Activated CD4-positive, alpha-beta T cell treated with anti-CD3 and anti-CD28 coated beads for 36 hours (primary cell): ENCODE data around the gene NGRN. TPM values are rescaled to one million over a fixed set of nuclear protein-coding genes. Genes with fewer than 3 reads are reported as not detected.
"Not testable (repeated sequence)": the region's sequence is repeated elsewhere in the genome, so short reads cannot be mapped to it uniquely, and the experiment has no call there.

Source experiments
- ATAC-seq: fragments of 200-7000 bp; cut with Tn5 transposase; one replicate; pipeline ENCODE4 v1.10.0; 2021; ENCODE audit warnings: mild to moderate bottlenecking, moderate library complexity
- CTCF ChIA-PET: fragments of 350-600 bp; sonication (Branson Sonifier 250); formaldehyde crosslinking; loops from one replicate; lab custom pipeline; 2021; ENCODE audit warnings: antibody characterized with exemption; lab: Charles Lee
- POLR2A ChIA-PET: fragments of 350-600 bp; sonication (Branson Sonifier 250); formaldehyde crosslinking; loops from one replicate; lab custom pipeline; 2021; ENCODE audit warnings: antibody characterized with exemption, inconsistent platforms; lab: Charles Lee
- DNase-seq: peaks from one replicate; pipeline ENCODE4 v3.0.0-alpha.2; 2020
- H3K27ac Mint-ChIP-seq: one replicate; pipeline ENCODE4 v1.8.0; 2021; ENCODE audit warnings: mixed read lengths
- H3K27me3 Mint-ChIP-seq: one replicate; pipeline ENCODE4 v1.8.0; 2021; ENCODE audit warnings: mixed read lengths
- H3K36me3 Mint-ChIP-seq: one replicate; pipeline ENCODE4 v1.8.0; 2021; ENCODE audit warnings: low read depth, mixed read lengths
- H3K4me1 Mint-ChIP-seq: one replicate; pipeline ENCODE4 v1.8.0; 2021; ENCODE audit warnings: mixed read lengths
- H3K4me3 Mint-ChIP-seq: one replicate; pipeline ENCODE4 v1.8.0; 2021; ENCODE audit warnings: mild to moderate bottlenecking, moderate library complexity, mixed read lengths
- H3K9me3 Mint-ChIP-seq: one replicate; pipeline ENCODE4 v1.8.0; 2021; ENCODE audit warnings: low read depth, mixed read lengths
- intact Hi-C, 2 experiments: fragments of 100-400 bp; cut with DNase I in 1 of 2; cut with micrococcal nuclease in 1 of 2; formaldehyde crosslinking; loops; one replicate each; pipeline versions ENCODE4 v1.14.2 to v1.15.1; 2022 to 2024; cut with DNase I, micrococcal nuclease
- total RNA-seq, 2 experiments: library from RNA; stranded (reverse); gene quantifications; one replicate each; pipeline ENCODE4 v1.2.3, GENCODE V29; 2021

Gene NGRN
- total RNA-seq, 2 experiments from 2014 or later, result 22.0 to 23.9 TPM

- ATAC-seq, H3K36me3 Mint-ChIP-seq, H3K4me3 Mint-ChIP-seq, H3K27me3 Mint-ChIP-seq, H3K27ac Mint-ChIP-seq, H3K9me3 Mint-ChIP-seq, DNase-seq, intact Hi-C loops: not testable (repeated sequence)
- ChIA-PET POLR2A (interaction anchor here (0.5 kb wide), 1 partner anchor 9 kb away, joined by 5 read pairs; no protein-coding TSS in a partner anchor), CTCF (interaction anchor here (0.6 to 1.2 kb wide), 4 partner anchors 33 to 699 kb away, joined by 3 to 4 read pairs (median 4); no protein-coding TSS in a partner anchor)
- H3K4me1 Mint-ChIP-seq, result peaks cover 16% of the 10 kb centered on the region
These were observed 4.7 kb upstream of the NGRN start for GRCh38 chr15:90260731-90261130.

- DNase-seq (no peak), ATAC-seq (no peak)
- CTCF ChIA-PET, result interaction anchor here (0.5 to 1.4 kb wide), 3 partner anchors 8 to 221 kb away, joined by 3 to 4 read pairs (median 4); no protein-coding TSS in a partner anchor
- Mint-ChIP-seq H3K4me3 (no peak overlapping the region), H3K27me3 (no peaks in the 10 kb centered on the region), H3K36me3 (peaks cover 5% of the 10 kb centered on the region), H3K9me3 (no peaks in the 10 kb centered on the region), H3K4me1 (peaks cover 16% of the 10 kb centered on the region), H3K27ac (no peak overlapping the region)
- intact Hi-C loops, result no loop called here
- POLR2A ChIA-PET, result interaction anchor here (0.7 kb wide), 1 partner anchor 60 kb away, joined by 5 read pairs; no protein-coding TSS in a partner anchor
These were observed 3.7 kb upstream of the NGRN start for GRCh38 chr15:90261811-90262210.

GRCh38 chr15:90262426-90262825 is 3.0 kb upstream of the NGRN start:
- peaks cover 6% of the 10 kb centered on the region for H3K36me3 Mint-ChIP-seq
- intact Hi-C loops, result no loop called here
- H3K4me3 Mint-ChIP-seq, result no peak overlapping the region
- ATAC-seq, result no peak
- CTCF ChIA-PET, result interaction anchor here (0.5 to 1.4 kb wide), 3 partner anchors 8 to 220 kb away, joined by 3 to 4 read pairs (median 3); no protein-coding TSS in a partner anchor
- H3K27me3 Mint-ChIP-seq, result no peaks in the 10 kb centered on the region
- no peak overlapping the region for H3K27ac Mint-ChIP-seq
- H3K4me1 Mint-ChIP-seq, result peaks cover 20% of the 10 kb centered on the region
- DNase-seq, result no peak
- no peaks in the 10 kb centered on the region for H3K9me3 Mint-ChIP-seq
- POLR2A ChIA-PET, result no interaction called here

DNA sequence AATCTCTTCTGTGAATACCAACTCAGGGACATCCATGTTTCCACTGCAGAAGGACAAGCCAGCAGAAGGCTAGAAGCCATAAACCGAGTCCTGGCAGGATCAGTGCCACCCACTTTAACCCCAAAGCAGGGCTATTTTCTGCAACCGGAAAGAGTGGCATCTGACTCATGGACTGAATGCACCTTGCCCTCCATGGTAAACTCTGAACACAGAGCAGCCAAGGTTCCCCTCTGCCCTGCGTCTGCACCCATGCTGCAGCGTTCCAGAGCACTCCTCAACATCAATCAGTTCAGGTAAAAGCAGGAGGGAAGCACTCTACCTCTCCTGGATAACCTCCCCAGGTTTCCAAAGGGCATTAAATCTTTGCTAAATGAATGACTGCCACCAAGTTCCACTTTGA is 801 bp upstream of the NGRN start:
- H3K36me3 Mint-ChIP-seq, result peaks cover 23% of the 10 kb centered on the region

GRCh38 chr15:90266061-90266431 is 574 bp downstream of the NGRN start:
- POLR2A ChIA-PET, result interaction anchor here (1.5 kb wide), 1 partner anchor 17 kb away, joined by 5 read pairs; the partner anchor contains the start of gene TTLL13
- CTCF ChIA-PET, result interaction anchor here (0.7 to 0.9 kb wide), 3 partner anchors 17 to 637 kb away, joined by 3 to 4 read pairs (median 3); partner anchors contain the start of genes CIB1, GDPGP1, MAN2A2 and TTLL13
- H3K36me3 Mint-ChIP-seq, result peaks cover 32% of the 10 kb centered on the region
- no peaks in the 10 kb centered on the region for H3K27me3 Mint-ChIP-seq
- peak overlapping the region; percentile 99 for H3K27ac Mint-ChIP-seq
- intact Hi-C loops, result loop anchor here (1.0 to 5.0 kb wide), 2 partner anchors 666 to 691 kb away; partner anchors contain the start of genes HDDC3 (in 1 of the 2) and TICRR (in 1 of the 2)
- peak overlapping the region; percentile 98 for H3K4me3 Mint-ChIP-seq
- peaks cover 42% of the 10 kb centered on the region for H3K4me1 Mint-ChIP-seq
- no peaks in the 10 kb centered on the region for H3K9me3 Mint-ChIP-seq
- DNase-seq, result peak; percentile 70
- ATAC-seq, result peak; percentile 28

More for the DNA sequence above, 801 bp upstream of the NGRN start:
- intact Hi-C loops, result loop anchor here (1.0 to 5.0 kb wide), 12 partner anchors 30 to 668 kb away; partner anchors contain the start of genes GDPGP1 (in 2 of the 2), AP3S2 (in 1 of the 2), BLM (in 1 of the 2) and HDDC3 (in 1 of the 2)
- ATAC-seq (peak; percentile 52), DNase-seq (peak; percentile 64)
- Mint-ChIP-seq H3K9me3 (no peaks in the 10 kb centered on the region), H3K4me1 (peaks cover 32% of the 10 kb centered on the region), H3K27me3 (no peaks in the 10 kb centered on the region), H3K27ac (peak overlapping the region; percentile 99), H3K4me3 (peak overlapping the region; percentile 98)
- CTCF ChIA-PET, result interaction anchor here (1.3 kb wide), 1 partner anchor 56 kb away, joined by 4 read pairs; no protein-coding TSS in a partner anchor
- POLR2A ChIA-PET, result no interaction called here

GRCh38 chr15:90266485-90266884 is 1.0 kb downstream of the NGRN start:
- POLR2A ChIA-PET, result interaction anchor here (1.5 kb wide), 1 partner anchor 17 kb away, joined by 5 read pairs; the partner anchor contains the start of gene TTLL13
- no peak for ATAC-seq
- H3K27me3 Mint-ChIP-seq, result no peaks in the 10 kb centered on the region
- no peaks in the 10 kb centered on the region for H3K9me3 Mint-ChIP-seq
- H3K4me3 Mint-ChIP-seq, result peak overlapping the region; percentile 98
- peaks cover 46% of the 10 kb centered on the region for H3K4me1 Mint-ChIP-seq
- CTCF ChIA-PET, result no interaction called here
- DNase-seq, result peak; percentile 53
- H3K36me3 Mint-ChIP-seq, result peaks cover 35% of the 10 kb centered on the region
- intact Hi-C loops, result loop anchor here (1.0 to 5.0 kb wide), 2 partner anchors 666 to 691 kb away; partner anchors contain the start of genes HDDC3 (in 1 of the 2) and TICRR (in 1 of the 2)
- peak overlapping the region; percentile 99 for H3K27ac Mint-ChIP-seq

DNA sequence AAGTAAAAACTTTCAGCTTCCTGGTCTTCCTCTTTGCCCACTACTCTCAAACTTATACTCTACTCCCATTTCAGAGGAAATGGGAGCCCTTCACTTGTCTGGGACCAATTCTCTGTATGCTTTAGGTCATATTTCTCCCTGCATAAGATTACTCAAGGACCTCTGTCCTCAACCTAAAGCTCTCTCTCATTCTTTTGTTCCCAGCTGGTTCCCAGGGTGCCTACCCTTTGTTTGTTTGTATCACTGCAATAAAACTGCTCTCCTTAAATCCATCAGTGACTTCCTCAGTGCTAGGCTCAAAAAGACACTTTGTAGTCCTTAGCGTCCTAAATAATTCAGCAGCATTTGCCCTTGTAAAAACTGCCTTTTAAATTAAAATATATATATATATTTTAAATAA is 2.9 kb downstream of the NGRN start:
- ATAC-seq, result no peak
- H3K4me1 Mint-ChIP-seq, result peaks cover 55% of the 10 kb centered on the region
- H3K27ac Mint-ChIP-seq, result peak overlapping the region; percentile 72
- no peak for DNase-seq
- intact Hi-C loops, result loop anchor here in 1 of 2 experiments (5.0 kb wide), 1 partner anchor 664 kb away; the partner anchor contains the start of gene HDDC3
- no peaks in the 10 kb centered on the region for H3K27me3 Mint-ChIP-seq
- H3K4me3 Mint-ChIP-seq, result peak overlapping the region; percentile 98
- ChIA-PET POLR2A (interaction anchor here (0.7 kb wide), 1 partner anchor 9 kb away, joined by 3 read pairs; no protein-coding TSS in a partner anchor), CTCF (interaction anchor here (0.6 to 0.7 kb wide), 4 partner anchors 19 to 52 kb away, joined by 3 to 5 read pairs (median 4); partner anchors contain the start of genes CIB1, GDPGP1 and TTLL13)
- H3K36me3 Mint-ChIP-seq, result peaks cover 44% of the 10 kb centered on the region
- no peaks in the 10 kb centered on the region for H3K9me3 Mint-ChIP-seq

- peaks cover 45% of the 10 kb centered on the region for H3K4me1 Mint-ChIP-seq
- peaks cover 50% of the 10 kb centered on the region for H3K36me3 Mint-ChIP-seq
- ChIA-PET CTCF (interaction anchor here (0.6 to 1.3 kb wide), 6 partner anchors 9 to 450 kb away, joined by 3 to 8 read pairs (median 4); no protein-coding TSS in a partner anchor), POLR2A (interaction anchor here (1.3 kb wide), 1 partner anchor 21 kb away, joined by 4 read pairs; the partner anchor contains the start of gene TTLL13)
- no peaks in the 10 kb centered on the region for H3K27me3 Mint-ChIP-seq
- H3K9me3 Mint-ChIP-seq, result no peaks in the 10 kb centered on the region
- no peak for DNase-seq
- no peak for ATAC-seq
- intact Hi-C loops, result no loop called here
- H3K4me3 Mint-ChIP-seq, result no peak overlapping the region
- peak overlapping the region; percentile 51 for H3K27ac Mint-ChIP-seq
These were observed 5.2 kb downstream of the NGRN start for GRCh38 chr15:90270502-90271150.

DNA sequence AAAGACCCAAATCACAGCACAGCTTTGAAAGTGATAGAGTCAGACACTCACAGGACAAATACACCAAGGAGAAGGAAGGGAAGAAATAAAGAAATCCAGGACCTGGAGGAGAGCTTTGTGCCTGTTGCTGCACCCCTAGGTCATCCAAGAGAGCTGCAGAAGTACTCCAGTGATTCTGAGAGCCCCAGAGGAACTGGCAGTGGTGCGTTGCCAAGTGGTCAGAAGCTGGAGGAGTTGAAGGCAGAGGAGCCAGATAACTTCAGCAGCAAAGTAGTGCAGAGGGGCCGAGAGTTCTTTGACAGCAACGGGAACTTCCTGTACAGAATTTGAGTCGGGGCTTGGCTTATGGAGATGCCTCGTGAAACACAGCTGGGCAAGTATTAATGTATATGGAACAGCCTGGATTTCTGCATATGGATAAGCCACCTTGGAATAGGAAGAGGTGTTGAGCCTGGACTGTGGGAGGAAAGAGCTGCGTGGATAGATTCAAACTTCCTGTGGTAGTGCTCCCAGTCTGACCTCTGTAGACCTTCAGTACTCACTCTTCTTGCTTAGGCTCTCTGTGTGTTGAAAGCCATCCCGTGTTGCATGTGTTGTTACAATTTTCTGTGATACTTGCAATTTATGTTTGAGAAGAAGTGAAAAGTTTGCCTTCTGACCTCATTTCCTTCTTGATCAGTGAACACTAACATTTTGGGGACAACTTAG is 6.1 kb downstream of the NGRN start:
- Mint-ChIP-seq H3K9me3 (no peaks in the 10 kb centered on the region), H3K36me3 (peaks cover 50% of the 10 kb centered on the region), H3K27ac (peak overlapping the region; percentile 86), H3K4me1 (peaks cover 45% of the 10 kb centered on the region), H3K27me3 (no peaks in the 10 kb centered on the region), H3K4me3 (no peak overlapping the region)
- ChIA-PET POLR2A (interaction anchor here (1.3 kb wide), 1 partner anchor 22 kb away, joined by 4 read pairs; the partner anchor contains the start of gene TTLL13), CTCF (interaction anchor here (1.2 kb wide), 1 partner anchor 18 kb away, joined by 4 read pairs; no protein-coding TSS in a partner anchor)
- intact Hi-C loops, result no loop called here
- ATAC-seq, result no peak
- DNase-seq, result no peak

DNA sequence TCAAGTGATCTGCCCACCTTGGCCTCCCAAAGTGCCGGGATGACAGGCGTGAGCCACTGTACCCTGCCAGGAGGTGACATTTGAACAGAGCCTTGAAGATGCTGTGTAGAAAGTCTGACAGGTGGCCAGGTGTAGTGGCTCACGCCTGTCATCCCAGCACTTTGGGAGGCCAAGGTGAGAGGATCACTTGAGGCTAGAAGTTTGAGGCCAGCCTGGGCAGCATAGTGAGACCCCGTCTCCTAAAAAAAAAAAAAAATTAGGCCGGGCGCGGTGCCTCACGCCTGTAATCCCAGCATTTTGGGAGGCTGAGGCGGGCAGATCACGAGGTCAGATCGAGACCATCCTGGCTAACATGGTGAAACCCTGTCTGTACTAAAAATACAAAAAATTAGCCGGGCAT is 13.0 kb downstream of the NGRN start:
- H3K9me3 Mint-ChIP-seq, DNase-seq, ATAC-seq, H3K27me3 Mint-ChIP-seq, H3K27ac Mint-ChIP-seq, intact Hi-C loops, H3K4me3 Mint-ChIP-seq, H3K36me3 Mint-ChIP-seq, H3K4me1 Mint-ChIP-seq, CTCF ChIA-PET: not testable (repeated sequence)
- POLR2A ChIA-PET, result interaction anchor here (1.1 kb wide), 1 partner anchor 10 kb away, joined by 3 read pairs; no protein-coding TSS in a partner anchor
